Measurements from ENCODE around the gene ANXA11.

DNA sequence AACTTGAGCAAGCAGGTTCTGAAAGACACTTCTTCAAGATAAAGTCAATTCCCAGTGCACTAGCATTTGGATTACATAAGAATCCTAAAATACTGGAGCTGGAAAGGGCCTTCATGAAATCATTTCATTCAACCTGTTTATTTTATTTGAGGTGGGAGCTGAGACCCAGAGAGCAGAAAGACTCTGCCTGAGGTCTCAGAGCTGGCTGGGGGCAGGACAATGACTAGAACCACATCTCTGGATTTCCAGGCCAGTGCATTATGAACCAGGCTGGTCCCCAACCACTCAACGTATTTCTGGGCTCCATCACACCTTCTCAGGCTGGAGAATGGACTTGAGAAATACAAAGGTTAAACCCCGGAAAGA, 8.4 kb downstream of the ANXA11 start:
- TF ChIP-seq, protein P1, sequence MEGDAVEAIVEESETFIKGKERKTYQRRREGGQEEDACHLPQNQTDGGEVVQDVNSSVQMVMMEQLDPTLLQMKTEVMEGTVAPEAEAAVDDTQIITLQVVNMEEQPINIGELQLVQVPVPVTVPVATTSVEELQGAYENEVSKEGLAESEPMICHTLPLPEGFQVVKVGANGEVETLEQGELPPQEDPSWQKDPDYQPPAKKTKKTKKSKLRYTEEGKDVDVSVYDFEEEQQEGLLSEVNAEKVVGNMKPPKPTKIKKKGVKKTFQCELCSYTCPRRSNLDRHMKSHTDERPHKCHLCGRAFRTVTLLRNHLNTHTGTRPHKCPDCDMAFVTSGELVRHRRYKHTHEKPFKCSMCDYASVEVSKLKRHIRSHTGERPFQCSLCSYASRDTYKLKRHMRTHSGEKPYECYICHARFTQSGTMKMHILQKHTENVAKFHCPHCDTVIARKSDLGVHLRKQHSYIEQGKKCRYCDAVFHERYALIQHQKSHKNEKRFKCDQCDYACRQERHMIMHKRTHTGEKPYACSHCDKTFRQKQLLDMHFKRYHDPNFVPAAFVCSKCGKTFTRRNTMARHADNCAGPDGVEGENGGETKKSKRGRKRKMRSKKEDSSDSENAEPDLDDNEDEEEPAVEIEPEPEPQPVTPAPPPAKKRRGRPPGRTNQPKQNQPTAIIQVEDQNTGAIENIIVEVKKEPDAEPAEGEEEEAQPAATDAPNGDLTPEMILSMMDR (conservative IDR thresholded peaks at IDR 0.05 in 1 of 2, IDR thresholded peaks at IDR 0.05 in 1 of 2; ENCODE audit: extremely low read depth in 1 of 2, insufficient read depth in 1 of 2, low read depth in 1 of 2, low read length in 2 of 2) = no peak
- TF ChIP-seq EZH2 (IDR thresholded peaks at IDR 0.05; ENCODE audit: borderline replicate concordance, low read length) = no peak

Data from mammary epithelial cell (primary cell).